ENCODE results near the gene ATP4B. TPM values are rescaled to one million over a fixed set of nuclear protein-coding genes. Genes with fewer than 3 reads are reported as not detected.
"Not testable (repeated sequence)": the region's sequence is repeated elsewhere in the genome, so short reads cannot be mapped to it uniquely, and the experiment has no call there.

ATP4B gene
- total RNA-seq, 5 donors from 2014 or later (not counting 1 experiment from before 2014, with no cell fraction given), result not detected

DNA sequence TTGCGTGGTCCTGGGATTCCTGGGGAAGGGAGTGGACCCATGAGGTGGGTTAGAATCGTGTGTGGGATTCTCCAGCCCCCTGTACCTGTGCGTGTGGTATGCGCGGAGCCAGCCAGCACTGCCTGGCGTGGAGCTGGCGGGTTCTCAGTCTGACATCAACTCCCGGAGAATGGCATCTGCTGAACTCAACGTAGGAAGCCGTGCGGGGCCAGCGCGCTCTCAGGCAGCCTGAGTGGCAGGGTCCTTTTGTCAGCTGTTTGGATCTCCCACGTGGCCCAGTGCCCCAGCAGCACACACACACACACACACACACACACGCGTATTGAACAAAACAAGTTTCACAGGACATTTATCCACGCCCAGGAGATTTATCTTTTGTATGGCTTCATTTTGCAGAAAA, 28.1 kb downstream of the ATP4B start:
- Mint-ChIP-seq H3K4me1 (peaks cover 22 to 36% (median 24%) of the 10 kb centered on the region in 3 donors), H3K27me3 (no peaks in the 10 kb centered on the region), H3K27ac (no peak overlapping the region), H3K4me3 (no peak overlapping the region), H3K36me3 (peaks cover 59% of the 10 kb centered on the region), H3K9me3 (no peaks in the 10 kb centered on the region)
- ChIA-PET CTCF (no interaction called here), POLR2A (no interaction called here)
- Histone ChIP-seq H3K27ac (ENCODE audit: low read length) (no peak overlapping the region), H3K36me3 (ENCODE audit: control insufficient read depth in 2 of 2, extremely low read depth in 1 of 2, insufficient read depth in 1 of 2, low read length in 1 of 2) (peaks cover 9 to 27% of the 10 kb centered on the region in 2 donors), H3K4me1 (ENCODE audit: control insufficient read depth in 1 of 2, extremely low read depth in 1 of 2, insufficient read depth in 2 of 2, low read length in 2 of 2) (peaks cover 13 to 23% of the 10 kb centered on the region in 2 experiments), H3K4me3 (ENCODE audit: control insufficient read depth in 1 of 2, extremely low read depth in 1 of 2, low read length in 1 of 2) (no peak overlapping the region), H3K27me3 (replicated peaks in 1 of 2; ENCODE audit: control insufficient read depth in 2 of 2, extremely low read depth in 1 of 2, insufficient read depth in 2 of 2, low read length in 1 of 2) (no peaks in the 10 kb centered on the region), H3K9me3 (no peaks in the 10 kb centered on the region)
- DNase-seq (no peak), ATAC-seq (replicated peaks in 1 of 4) (no peak)
- 95% methylated on average over 14 of the region's 17 CpGs for WGBS (ENCODE audit: insufficient coverage)

DNA sequence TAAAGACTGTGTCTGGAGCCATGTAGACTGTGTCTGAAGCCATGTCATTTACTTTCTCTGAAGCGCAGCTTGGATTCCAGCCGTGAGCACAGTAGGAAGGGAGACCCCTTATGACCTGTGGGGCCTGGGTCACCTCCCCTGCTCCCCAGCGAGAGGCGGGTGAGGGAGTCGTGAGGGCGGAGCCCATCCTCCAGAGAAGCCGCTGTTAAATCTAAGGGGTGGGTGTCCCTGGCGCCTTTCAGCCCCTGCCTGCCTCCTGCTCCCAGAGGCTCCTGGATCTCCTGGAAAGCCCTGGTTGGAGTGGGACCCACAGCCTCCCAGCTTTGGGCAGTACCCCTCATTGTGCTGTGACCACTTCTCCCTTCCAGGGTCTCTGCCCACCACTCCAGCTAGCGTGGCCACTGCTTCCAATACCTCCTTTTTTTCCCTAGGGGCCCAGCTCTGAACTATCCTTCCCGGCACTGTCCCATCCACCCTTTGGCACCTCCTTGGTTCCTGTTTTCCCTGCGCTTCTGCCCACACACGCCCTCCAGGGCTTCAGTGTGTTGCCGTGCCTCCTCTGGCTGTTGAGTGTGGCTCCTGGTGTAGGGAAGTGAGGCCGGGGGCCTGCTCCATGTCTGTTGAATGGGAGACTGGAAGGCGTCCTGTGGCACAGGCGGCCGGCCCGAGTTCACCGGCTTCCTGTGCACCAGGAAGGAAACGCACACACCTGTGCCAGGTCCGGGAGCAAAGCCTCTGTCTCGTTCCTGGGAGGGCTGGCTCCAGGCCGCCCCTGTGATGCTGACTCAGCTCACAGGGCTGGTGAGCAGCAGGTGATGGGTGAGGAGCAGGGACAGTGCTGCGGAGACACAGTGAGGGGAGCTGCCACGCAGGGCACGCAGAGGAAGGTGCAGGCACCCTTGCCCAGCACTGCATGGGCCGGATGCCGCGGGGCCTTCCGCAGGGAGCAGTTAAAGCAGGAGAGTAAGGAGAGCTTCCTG, 29.4 kb downstream of the ATP4B start:
- ChIA-PET POLR2A (interaction anchor here in 1 of 2 donors (0.6 kb wide), 1 partner anchor 8 kb away, joined by 3 read pairs; no protein-coding TSS in a partner anchor), CTCF (no interaction called here)
- H3K36me3 ChIP-seq (ENCODE audit: control insufficient read depth in 2 of 2, extremely low read depth in 1 of 2, insufficient read depth in 1 of 2, low read length in 1 of 2), result peaks cover 13 to 26% of the 10 kb centered on the region in 2 donors
- H3K4me1 ChIP-seq (ENCODE audit: control insufficient read depth in 1 of 2, extremely low read depth in 1 of 2, insufficient read depth in 2 of 2, low read length in 2 of 2), result peaks cover 0 to 14% of the 10 kb centered on the region in 2 experiments
- H3K4me3 ChIP-seq (ENCODE audit: control insufficient read depth in 1 of 2, extremely low read depth in 1 of 2, low read length in 1 of 2), result no peak overlapping the region
- no peaks in the 10 kb centered on the region for H3K9me3 ChIP-seq
- Mint-ChIP-seq H3K36me3 (peaks cover 55% of the 10 kb centered on the region), H3K27ac (no peak overlapping the region), H3K9me3 (no peaks in the 10 kb centered on the region), H3K4me3 (no peak overlapping the region), H3K27me3 (no peaks in the 10 kb centered on the region), H3K4me1 (peaks cover 9 to 23% (median 12%) of the 10 kb centered on the region in 3 donors)
- DNase-seq, result no peak
- no peaks in the 10 kb centered on the region for H3K27me3 ChIP-seq (replicated peaks in 1 of 2; ENCODE audit: control insufficient read depth in 2 of 2, extremely low read depth in 1 of 2, insufficient read depth in 2 of 2, low read length in 1 of 2)
- WGBS (ENCODE audit: insufficient coverage), result 92% methylated on average over 16 of the region's 30 CpGs
- H3K27ac ChIP-seq (ENCODE audit: low read length), result no peak overlapping the region
- ATAC-seq (replicated peaks in 1 of 4), result no peak

DNA sequence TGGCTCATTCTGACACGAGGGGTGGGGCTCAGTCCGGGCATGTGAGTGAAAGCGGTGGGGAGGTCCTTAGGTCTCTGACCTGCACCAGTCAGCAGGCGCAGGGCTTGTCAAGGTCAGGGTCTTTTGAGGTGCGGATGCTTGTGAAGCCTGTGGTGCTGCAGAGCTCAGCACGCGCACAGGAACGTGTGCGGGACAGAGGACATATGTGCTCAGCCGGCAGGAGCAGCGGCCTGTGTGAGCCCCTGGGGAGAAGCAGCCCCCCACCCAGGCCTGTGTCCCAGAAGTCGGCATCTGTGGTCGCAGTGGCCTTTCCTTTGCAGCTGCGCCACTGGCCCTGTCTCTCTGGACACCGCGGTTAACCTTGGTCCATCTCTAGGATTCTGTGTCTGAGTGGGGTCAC, 30.9 kb downstream of the ATP4B start:
- H3K27ac Mint-ChIP-seq, result no peak overlapping the region
- peaks cover 45% of the 10 kb centered on the region for H3K36me3 Mint-ChIP-seq
- H3K4me3 Mint-ChIP-seq, result no peak overlapping the region
- POLR2A ChIA-PET, result no interaction called here
- Histone ChIP-seq H3K9me3 (no peaks in the 10 kb centered on the region), H3K27ac (ENCODE audit: low read length) (no peak overlapping the region), H3K27me3 (replicated peaks in 1 of 2; ENCODE audit: control insufficient read depth in 2 of 2, extremely low read depth in 1 of 2, insufficient read depth in 2 of 2, low read length in 1 of 2) (no peaks in the 10 kb centered on the region), H3K36me3 (ENCODE audit: control insufficient read depth in 2 of 2, extremely low read depth in 1 of 2, insufficient read depth in 1 of 2, low read length in 1 of 2) (peaks cover 18 to 26% of the 10 kb centered on the region in 2 donors), H3K4me3 (ENCODE audit: control insufficient read depth in 1 of 2, extremely low read depth in 1 of 2, low read length in 1 of 2) (no peak overlapping the region), H3K4me1 (ENCODE audit: control insufficient read depth in 1 of 2, extremely low read depth in 1 of 2, insufficient read depth in 2 of 2, low read length in 2 of 2) (peaks cover 0 to 5% of the 10 kb centered on the region in 2 experiments)
- ATAC-seq (replicated peaks in 1 of 4) (no peak), DNase-seq (no peak)
- peaks cover 1 to 12% (median 3%) of the 10 kb centered on the region in 3 donors for H3K4me1 Mint-ChIP-seq
- no peaks in the 10 kb centered on the region for H3K9me3 Mint-ChIP-seq
- CTCF ChIA-PET, result no interaction called here
- WGBS (ENCODE audit: insufficient coverage), result 96% methylated on average over 15 of the region's 16 CpGs
- no peaks in the 10 kb centered on the region for H3K27me3 Mint-ChIP-seq

DNA sequence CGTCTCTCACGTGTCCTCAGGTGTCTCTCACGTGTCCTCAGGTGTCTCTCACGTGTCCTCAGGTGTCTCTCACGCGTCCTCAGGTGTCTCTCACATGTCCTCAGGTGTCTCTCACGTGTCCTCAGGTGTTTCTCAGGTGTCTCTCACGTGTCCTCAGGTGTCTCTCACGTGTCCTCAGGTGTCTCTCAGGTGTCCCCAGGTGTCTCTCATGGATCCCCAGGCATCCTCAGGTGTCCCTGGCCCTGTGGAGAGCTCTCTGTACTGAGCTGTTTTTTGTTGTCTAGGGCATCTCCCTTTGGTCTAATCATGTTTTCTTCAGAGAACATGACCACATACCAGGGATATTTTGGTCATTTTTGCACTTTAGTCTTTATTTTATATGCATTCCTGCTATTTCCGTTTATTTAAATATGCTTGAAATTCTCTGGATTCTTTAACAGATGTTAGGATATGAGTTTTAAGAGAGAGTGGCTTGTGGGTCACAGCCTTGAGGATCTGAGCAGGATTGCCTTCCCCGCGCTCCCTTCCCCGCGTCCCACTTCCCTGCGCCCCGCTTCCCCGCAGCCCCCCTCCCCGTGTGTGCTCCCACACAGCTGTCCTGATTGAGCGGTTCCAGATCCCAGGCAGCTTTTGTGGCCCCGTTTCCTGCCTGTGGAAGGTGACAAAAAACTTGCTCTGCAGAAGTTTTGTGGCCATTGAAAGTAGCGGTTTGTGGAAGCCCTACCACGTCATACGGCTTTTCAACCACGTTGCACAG, 31.9 kb downstream of the ATP4B start:
- Histone ChIP-seq H3K4me1 (ENCODE audit: control insufficient read depth in 1 of 2, extremely low read depth in 1 of 2, insufficient read depth in 2 of 2, low read length in 2 of 2) (peaks cover 0 to 5% of the 10 kb centered on the region in 2 experiments), H3K36me3 (ENCODE audit: control insufficient read depth in 2 of 2, extremely low read depth in 1 of 2, insufficient read depth in 1 of 2, low read length in 1 of 2) (peaks cover 16 to 22% of the 10 kb centered on the region in 2 donors), H3K27ac (ENCODE audit: low read length) (no peak overlapping the region), H3K4me3 (ENCODE audit: control insufficient read depth in 1 of 2, extremely low read depth in 1 of 2, low read length in 1 of 2) (no peak overlapping the region), H3K27me3 (replicated peaks in 1 of 2; ENCODE audit: control insufficient read depth in 2 of 2, extremely low read depth in 1 of 2, insufficient read depth in 2 of 2, low read length in 1 of 2) (no peaks in the 10 kb centered on the region), H3K9me3 (no peaks in the 10 kb centered on the region)
- ChIA-PET CTCF (no interaction called here), POLR2A (no interaction called here)
- DNase-seq (no peak), ATAC-seq (replicated peaks in 1 of 4) (no peak)
- Mint-ChIP-seq H3K36me3 (peaks cover 37% of the 10 kb centered on the region), H3K4me3 (no peak overlapping the region), H3K27me3 (no peaks in the 10 kb centered on the region), H3K4me1 (peaks cover under 1 to 8% (median 1%) of the 10 kb centered on the region in 3 donors), H3K9me3 (no peaks in the 10 kb centered on the region), H3K27ac (no peak overlapping the region)
- 92% methylated on average over 16 of the region's 24 CpGs for WGBS (ENCODE audit: insufficient coverage)

DNA sequence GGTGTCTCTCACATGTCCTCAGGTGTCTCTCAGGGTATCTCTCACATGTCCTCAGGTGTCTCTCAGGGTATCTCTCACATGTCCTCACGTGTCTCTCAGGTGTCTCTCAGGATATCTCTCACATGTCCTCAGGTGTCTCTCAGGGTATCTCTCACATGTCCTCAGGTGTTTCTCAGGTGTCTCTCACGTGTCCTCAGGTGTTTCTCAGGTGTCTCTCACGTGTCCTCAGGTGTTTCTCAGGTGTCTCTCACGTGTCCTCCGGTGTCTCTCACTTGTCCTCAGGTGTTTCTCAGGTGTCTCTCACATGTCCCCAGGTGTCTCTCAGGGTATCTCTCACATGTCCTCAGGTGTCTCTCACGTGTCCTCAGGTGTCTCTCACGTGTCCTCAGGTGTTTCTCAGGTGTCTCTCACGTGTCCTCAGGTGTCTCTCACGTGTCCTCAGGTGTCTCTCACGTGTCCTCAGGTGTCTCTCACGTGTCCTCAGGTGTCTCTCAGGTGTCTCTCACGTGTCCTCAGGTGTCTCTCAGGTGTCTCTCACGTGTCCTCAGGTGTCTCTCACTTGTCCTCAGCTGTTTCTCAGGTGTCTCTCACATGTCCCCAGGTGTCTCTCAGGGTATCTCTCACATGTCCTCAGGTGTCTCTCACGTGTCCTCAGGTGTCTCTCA, 33.2 kb downstream of the ATP4B start:
- not testable (repeated sequence) for H3K4me1 Mint-ChIP-seq

DNA sequence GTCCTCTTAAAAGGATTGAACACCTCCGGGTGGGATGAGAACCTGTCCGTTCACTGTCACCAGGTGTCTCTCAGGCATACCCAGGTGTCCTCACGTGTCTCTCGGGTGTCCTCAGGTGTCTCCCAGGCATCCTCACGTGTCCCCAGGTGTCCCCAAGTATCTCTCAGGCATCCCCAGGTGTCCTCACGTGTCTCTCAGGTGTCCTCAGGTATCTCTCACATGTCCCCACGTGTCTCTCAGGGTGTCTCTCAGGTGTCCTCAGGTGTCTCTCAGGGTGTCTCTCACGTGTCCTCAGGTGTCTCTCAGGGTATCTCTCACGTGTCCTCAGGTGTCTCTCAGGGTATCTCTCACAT, 33.8 kb downstream of the ATP4B start:
- Histone ChIP-seq H3K36me3 (ENCODE audit: control insufficient read depth in 2 of 2, extremely low read depth in 1 of 2, insufficient read depth in 1 of 2, low read length in 1 of 2) (peaks cover 16 to 22% of the 10 kb centered on the region in 2 donors), H3K27me3 (replicated peaks in 1 of 2; ENCODE audit: control insufficient read depth in 2 of 2, extremely low read depth in 1 of 2, insufficient read depth in 2 of 2, low read length in 1 of 2) (no peaks in the 10 kb centered on the region), H3K9me3 (no peaks in the 10 kb centered on the region), H3K27ac (ENCODE audit: low read length) (no peak overlapping the region), H3K4me1 (ENCODE audit: control insufficient read depth in 1 of 2, extremely low read depth in 1 of 2, insufficient read depth in 2 of 2, low read length in 2 of 2) (peaks cover 0 to 5% of the 10 kb centered on the region in 2 experiments), H3K4me3 (ENCODE audit: control insufficient read depth in 1 of 2, extremely low read depth in 1 of 2, low read length in 1 of 2) (no peak overlapping the region)
- ChIA-PET POLR2A (no interaction called here), CTCF (no interaction called here)
- Mint-ChIP-seq H3K4me3 (no peak overlapping the region), H3K27ac (no peak overlapping the region), H3K4me1 (peaks cover 0 to 5% (median 1%) of the 10 kb centered on the region in 3 donors), H3K9me3 (no peaks in the 10 kb centered on the region), H3K36me3 (peaks cover 24% of the 10 kb centered on the region), H3K27me3 (no peaks in the 10 kb centered on the region)
- WGBS (ENCODE audit: insufficient coverage), result 98% methylated on average over 9 of the region's 9 CpGs
- ATAC-seq (replicated peaks in 1 of 4), result no peak
- DNase-seq, result no peak

More for the DNA sequence above, 33.2 kb downstream of the ATP4B start:
- CTCF ChIA-PET; H3K27ac ChIP-seq (ENCODE audit: low read length); H3K27ac Mint-ChIP-seq; H3K4me3 Mint-ChIP-seq; H3K4me1 ChIP-seq (ENCODE audit: control insufficient read depth in 1 of 2, extremely low read depth in 1 of 2, insufficient read depth in 2 of 2, low read length in 2 of 2); H3K27me3 Mint-ChIP-seq; DNase-seq; H3K9me3 ChIP-seq; POLR2A ChIA-PET; H3K4me3 ChIP-seq (ENCODE audit: control insufficient read depth in 1 of 2, extremely low read depth in 1 of 2, low read length in 1 of 2); ATAC-seq (replicated peaks in 1 of 4); H3K9me3 Mint-ChIP-seq; H3K27me3 ChIP-seq (replicated peaks in 1 of 2; ENCODE audit: control insufficient read depth in 2 of 2, extremely low read depth in 1 of 2, insufficient read depth in 2 of 2, low read length in 1 of 2): not testable (repeated sequence)
- peaks cover 16 to 22% of the 10 kb centered on the region in 2 donors for H3K36me3 ChIP-seq (ENCODE audit: control insufficient read depth in 2 of 2, extremely low read depth in 1 of 2, insufficient read depth in 1 of 2, low read length in 1 of 2)
- 97% methylated on average over 14 of the region's 14 CpGs for WGBS (ENCODE audit: insufficient coverage)
- peaks cover 29% of the 10 kb centered on the region for H3K36me3 Mint-ChIP-seq
